ENCODE data around the gene SLC35F4.
A peak's percentile ranks its signal among the peaks of the same experiment; 100 is the strongest.

The SLC35F4 gene

GRCh38 chr14:57609192-57610075, 256.5 kb downstream of the SLC35F4 start:
- no peak for DNase-seq

- no peak for DNase-seq
These were observed 258.8 kb downstream of the SLC35F4 start for GRCh38 chr14:57607086-57607485.

GRCh38 chr14:57583396-57583795, 282.5 kb downstream of the SLC35F4 start:
- no peak for DNase-seq

GRCh38 chr14:57582746-57583145, 283.1 kb downstream of the SLC35F4 start:
- no peak for DNase-seq

GRCh38 chr14:57578801-57579200, 287.1 kb downstream of the SLC35F4 start:
- DNase-seq: no peak

GRCh38 chr14:57576498-57576897, 289.4 kb downstream of the SLC35F4 start:
- DNase-seq: no peak

GRCh38 chr14:57575482-57575881, 290.4 kb downstream of the SLC35F4 start:
- no peak for DNase-seq

GRCh38 chr14:57574617-57575288, 291.1 kb downstream of the SLC35F4 start:
- no peak for DNase-seq

- DNase-seq: no peak
These were observed 292.7 kb downstream of the SLC35F4 start for GRCh38 chr14:57573173-57573572.

GRCh38 chr14:57568554-57568953, 297.3 kb downstream of the SLC35F4 start:
- no peak for DNase-seq

GRCh38 chr14:57567220-57567619, 298.7 kb downstream of the SLC35F4 start:
- DNase-seq: no peak

GRCh38 chr14:57560681-57561080, 305.2 kb downstream of the SLC35F4 start:
- no peak for DNase-seq

- DNase-seq: no peak
These were observed 306.3 kb downstream of the SLC35F4 start for GRCh38 chr14:57559576-57559975.

GRCh38 chr14:57549765-57550420, 316.0 kb downstream of the SLC35F4 start:
- DNase-seq: no peak

- DNase-seq: no peak
These were observed 316.8 kb downstream of the SLC35F4 start for GRCh38 chr14:57549016-57549564.

GRCh38 chr14:57547131-57547530, 318.8 kb downstream of the SLC35F4 start:
- DNase-seq: no peak

- peak in 1 of 2 donors; percentile 5 for DNase-seq
These were observed 332.7 kb downstream of the SLC35F4 start for GRCh38 chr14:57533214-57533613.

GRCh38 chr14:57530571-57530970, 335.3 kb downstream of the SLC35F4 start:
- no peak for DNase-seq

GRCh38 chr14:57526942-57527341, 338.9 kb downstream of the SLC35F4 start:
- DNase-seq: no peak

- DNase-seq: no peak
These were observed 346.8 kb downstream of the SLC35F4 start for GRCh38 chr14:57519043-57519442.

Data from stimulated activated CD4-positive, alpha-beta T cell treated with anti-CD3 and anti-CD28 coated beads, Interleukin-2, amount 100 ng/mL, for 48 hours (primary cell).